ENCODE results near the gene REEP1. TPM values are rescaled to one million over a fixed set of nuclear protein-coding genes. Genes with fewer than 3 reads are reported as not detected.
"Not testable (repeated sequence)": the region's sequence is repeated elsewhere in the genome, so short reads cannot be mapped to it uniquely, and the experiment has no call there.

The REEP1 gene
- total RNA-seq, 1 donor from 2014 or later: 0.26 TPM

DNA sequence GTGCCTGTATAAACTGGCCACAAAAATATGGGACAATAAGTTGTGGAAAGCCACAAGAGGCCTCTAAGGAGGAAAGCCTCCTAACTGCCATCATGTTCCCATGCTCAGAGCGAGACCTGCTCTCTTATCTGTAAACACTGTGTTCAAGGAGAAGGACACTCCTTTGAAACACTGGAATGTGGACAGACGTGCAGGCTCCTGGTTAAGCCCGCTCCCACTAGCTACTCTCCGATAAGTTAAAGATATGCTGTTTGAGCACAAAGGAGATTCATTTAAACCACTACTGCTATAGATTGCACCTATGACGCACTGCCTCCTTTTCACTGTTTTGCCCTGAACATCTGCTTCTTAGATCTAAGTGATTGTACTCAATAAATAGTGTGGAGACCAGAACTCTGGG lies 92.2 kb downstream of the REEP1 start:
- not testable (repeated sequence) for DNase-seq (ENCODE audit: low read depth, low spot score)

GRCh38 chr2:86244781-86245180 lies 92.6 kb downstream of the REEP1 start:
- DNase-seq (ENCODE audit: low read depth, low spot score): not testable (repeated sequence)

DNA sequence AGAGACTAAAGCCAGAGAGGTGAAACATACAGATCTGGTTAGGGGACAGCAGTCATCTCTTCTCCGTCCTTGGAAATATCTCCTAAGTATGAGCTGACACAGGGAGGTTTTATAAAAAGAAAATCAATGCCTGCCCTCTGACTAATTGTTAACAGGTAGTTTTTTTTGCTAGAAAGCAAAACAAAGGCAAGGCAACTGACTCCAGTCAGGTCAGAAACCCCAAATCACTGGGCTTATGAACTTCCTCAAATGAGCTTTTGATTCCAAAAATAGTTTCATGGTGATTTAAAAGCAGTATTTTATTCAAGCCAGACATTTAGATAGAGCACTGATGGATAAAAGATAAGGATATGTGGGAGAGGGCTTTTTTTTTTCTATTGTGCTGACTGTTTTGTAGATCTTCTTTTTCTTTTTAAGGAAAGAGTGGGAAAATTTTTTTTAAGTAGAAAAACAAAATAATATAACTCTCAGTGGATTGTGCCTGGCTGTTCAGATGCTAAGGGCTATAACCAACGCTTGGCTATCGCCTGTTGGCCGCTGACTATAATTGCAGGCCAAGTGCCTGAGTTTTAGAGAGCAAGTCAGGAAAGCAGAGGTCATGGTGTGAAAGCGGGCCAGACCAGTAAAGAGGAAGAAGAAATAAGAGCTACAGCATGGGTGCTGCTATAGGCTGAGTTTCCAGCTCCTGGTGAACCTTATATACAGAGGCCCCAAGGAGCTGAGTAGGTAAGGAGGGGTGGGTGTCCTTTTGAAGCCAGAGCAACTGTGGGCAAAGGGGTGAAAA lies 93.3 kb downstream of the REEP1 start:
- DNase-seq (ENCODE audit: low read depth, low spot score): no peak

GRCh38 chr2:86243272-86243671 lies 94.2 kb downstream of the REEP1 start:
- no peak for DNase-seq (ENCODE audit: low read depth, low spot score)

- no peak for DNase-seq (ENCODE audit: low read depth, low spot score)
These were observed 95.8 kb downstream of the REEP1 start for GRCh38 chr2:86241611-86242010.

DNA sequence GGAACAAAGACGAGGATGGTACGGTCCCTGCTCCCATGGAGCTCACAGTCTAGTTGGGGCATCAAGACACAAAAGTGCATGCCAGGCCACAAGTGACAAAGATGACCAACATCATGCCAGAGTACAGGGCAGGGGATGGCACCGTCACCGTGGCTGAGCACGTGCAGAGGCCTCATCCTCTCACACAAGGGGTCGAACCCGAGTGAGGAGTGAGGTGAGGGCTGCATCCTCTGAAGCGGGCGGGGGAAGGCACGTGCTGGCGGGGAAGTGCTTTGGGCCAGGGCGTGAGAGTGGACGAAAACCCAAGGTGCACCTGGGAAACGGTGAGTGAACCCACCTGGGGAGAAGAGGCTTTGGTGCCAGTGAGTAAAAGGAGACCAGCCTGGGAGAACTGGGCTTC lies 97.2 kb downstream of the REEP1 start:
- DNase-seq (ENCODE audit: low read depth, low spot score): no peak

DNA sequence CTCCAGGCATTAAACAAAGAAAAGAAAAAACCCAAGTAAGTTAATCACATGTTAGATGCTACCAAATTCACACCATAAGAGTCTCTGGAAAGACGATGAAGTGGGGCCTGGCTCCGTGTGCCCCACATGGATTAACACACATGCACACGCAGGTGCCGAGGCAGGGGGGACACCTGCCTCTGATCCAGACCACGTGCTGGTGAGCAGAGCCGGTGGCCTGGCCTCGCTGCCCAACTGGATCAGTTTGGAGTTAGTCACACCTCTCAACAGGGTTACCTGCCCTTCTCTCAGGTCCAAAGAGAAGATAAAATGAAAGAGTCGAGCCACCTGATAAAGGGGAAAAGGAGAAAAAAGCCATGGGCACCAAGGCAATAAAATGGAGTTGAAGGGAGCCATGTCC lies 97.7 kb downstream of the REEP1 start:
- no peak for DNase-seq (ENCODE audit: low read depth, low spot score)

GRCh38 chr2:86239326-86239725 lies 98.1 kb downstream of the REEP1 start:
- DNase-seq (ENCODE audit: low read depth, low spot score): no peak

GRCh38 chr2:86238354-86238753 lies 99.1 kb downstream of the REEP1 start:
- DNase-seq (ENCODE audit: low read depth, low spot score): no peak

DNA sequence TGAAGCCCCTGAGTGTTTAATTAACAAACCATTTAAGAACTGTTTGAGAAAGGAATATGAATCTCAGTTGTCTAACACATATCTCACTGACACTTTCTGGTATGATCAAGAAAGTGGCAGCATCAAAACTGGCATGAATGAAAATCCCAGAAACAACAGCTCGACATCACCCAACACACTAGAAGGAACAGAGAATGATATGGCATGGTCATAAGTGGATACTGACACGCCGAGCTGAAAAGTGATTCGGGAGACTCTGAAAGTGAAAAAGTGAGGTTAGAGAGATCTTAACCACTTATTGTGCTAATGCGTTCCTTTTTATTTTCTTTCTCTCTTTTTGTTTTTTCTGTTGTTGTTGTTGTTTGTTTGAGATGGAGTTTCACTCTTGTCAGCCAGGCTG lies 100.3 kb downstream of the REEP1 start:
- DNase-seq (ENCODE audit: low read depth, low spot score): no peak

DNA sequence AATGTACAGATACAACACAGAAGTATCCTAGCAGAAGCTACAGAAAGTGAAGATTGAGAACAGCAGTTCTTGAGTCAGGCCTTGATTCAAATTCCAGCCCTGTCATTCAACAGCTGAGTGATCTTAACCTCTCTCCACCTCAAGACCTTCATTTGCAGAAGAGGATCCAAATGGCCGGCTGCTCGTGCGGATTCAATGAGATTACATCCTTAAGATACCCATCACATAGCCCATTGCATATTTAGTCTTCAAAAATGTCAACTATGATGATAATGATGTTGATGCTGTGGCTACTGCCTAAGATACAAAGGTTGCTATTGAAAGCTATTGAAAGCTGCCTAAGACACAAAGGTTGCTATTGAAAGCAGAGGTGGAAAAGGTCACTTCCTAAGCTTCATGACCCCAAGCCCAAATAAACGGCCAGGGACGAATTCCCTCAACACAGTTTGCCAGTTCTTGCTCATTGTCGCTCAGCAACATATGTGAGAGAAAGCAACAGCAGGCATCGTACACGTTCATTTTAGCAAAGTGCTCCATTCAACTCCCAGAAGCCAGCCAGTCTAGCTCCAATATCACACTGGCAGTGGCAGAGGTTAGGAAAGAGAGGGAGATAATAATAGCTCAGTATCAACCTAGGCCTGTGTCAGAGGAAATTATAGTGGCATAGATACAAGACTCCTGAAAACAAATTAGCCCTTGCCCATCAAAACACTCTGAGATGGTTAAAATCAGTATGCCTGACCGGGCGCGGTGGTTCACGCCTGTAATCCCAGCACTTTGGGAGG lies 102.0 kb downstream of the REEP1 start:
- DNase-seq (ENCODE audit: low read depth, low spot score): no peak

- no peak for DNase-seq (ENCODE audit: low read depth, low spot score)
These were observed 102.8 kb downstream of the REEP1 start for GRCh38 chr2:86234563-86235131.

DNA sequence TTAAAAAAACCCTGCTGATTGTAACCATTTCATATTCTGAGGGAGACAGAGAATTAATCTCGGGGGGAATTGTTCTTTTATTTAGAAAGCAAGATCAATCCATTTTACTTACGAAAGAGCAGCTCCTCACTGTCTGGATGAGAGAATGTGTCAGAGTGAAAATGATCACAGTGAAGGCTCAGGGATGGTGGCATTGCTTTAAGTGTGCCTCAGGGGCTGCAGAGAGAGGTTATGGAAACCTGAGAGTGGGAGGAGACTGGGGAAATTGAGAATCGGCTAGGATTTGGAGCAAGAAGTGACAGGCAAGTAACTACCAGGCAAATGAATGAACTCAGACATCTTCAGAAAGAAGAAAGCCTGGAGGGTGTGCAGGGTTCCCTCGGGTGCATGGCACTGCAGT lies 104.0 kb downstream of the REEP1 start:
- no peak for DNase-seq (ENCODE audit: low read depth, low spot score)

GRCh38 chr2:86232910-86233309 lies 104.5 kb downstream of the REEP1 start:
- no peak for DNase-seq (ENCODE audit: low read depth, low spot score)

- no peak for DNase-seq (ENCODE audit: low read depth, low spot score)
These were observed 105.0 kb downstream of the REEP1 start for GRCh38 chr2:86232373-86232784.

DNA sequence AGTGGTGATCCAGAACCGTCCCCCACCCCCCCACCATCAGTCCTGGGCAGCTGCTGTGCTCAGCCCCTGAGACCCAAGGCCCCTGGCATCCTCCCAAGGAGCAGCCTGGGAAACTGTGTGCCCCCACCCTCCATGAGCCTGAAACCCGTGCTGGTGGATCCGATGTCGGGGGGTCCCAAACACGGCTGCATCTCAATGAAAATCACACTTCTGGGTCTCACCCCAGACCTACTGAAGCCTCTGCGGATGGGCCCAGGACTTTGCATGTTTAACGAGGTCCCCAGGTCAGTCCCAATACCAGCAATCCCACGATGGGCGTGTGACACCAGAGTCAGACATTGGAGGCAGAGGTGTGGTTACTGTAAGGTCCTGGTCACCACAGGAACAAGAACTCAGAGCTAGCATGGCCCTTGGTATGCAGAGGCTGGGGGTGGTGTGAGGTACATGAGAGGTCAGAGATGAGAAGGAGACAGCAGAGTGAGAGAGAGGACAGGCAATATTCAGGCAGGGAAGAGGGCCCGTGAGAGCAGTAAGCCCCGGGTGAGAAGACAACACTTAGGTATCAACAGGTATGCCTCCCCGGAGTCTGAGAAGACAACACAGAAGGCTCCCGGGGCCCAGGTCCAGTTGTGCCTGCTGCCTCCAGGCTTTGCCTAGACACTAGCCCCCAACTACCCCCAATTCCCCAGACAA lies 105.6 kb downstream of the REEP1 start:
- DNase-seq (ENCODE audit: low read depth, low spot score): no peak

DNA sequence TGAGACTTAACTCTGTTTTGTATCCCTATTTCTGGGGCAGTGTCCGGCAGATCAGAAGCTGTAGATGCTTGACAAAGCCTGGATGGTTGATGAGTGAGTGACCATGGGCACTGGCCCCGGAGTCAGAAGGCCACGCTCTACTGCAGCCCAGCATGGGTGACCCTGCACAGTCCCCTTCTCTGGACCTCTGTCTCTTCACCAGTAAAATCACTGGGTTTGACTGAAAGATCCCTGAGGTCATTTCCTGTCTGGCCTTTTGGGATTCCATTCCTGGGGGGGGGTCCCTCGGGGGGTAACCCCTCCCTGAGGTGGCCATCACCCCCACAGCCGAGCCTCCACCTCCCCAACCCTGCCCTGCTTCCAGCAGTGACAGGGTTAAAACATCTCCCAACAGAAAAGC lies 106.5 kb downstream of the REEP1 start:
- DNase-seq (ENCODE audit: low read depth, low spot score): no peak

DNA sequence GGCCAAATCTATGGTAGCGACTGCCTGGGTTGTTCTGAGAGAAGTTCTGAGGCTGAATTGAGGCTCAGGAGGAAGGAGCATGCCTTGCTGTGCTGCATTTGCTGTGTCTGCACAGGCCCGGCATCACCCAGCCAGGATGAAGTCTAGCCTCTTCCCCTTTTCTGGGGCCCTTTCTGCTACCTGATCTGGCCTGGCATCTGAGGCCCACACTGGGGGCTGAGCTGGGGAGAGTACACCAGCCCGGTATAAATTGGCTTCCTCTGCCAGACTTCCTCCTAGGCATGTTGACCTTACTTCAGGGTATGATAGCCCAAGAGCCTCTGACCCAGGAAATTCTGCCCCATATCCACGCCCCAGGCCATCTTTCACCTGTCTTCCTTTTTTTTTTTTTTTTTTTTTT lies 108.2 kb downstream of the REEP1 start:
- DNase-seq (ENCODE audit: low read depth, low spot score): no peak

DNA sequence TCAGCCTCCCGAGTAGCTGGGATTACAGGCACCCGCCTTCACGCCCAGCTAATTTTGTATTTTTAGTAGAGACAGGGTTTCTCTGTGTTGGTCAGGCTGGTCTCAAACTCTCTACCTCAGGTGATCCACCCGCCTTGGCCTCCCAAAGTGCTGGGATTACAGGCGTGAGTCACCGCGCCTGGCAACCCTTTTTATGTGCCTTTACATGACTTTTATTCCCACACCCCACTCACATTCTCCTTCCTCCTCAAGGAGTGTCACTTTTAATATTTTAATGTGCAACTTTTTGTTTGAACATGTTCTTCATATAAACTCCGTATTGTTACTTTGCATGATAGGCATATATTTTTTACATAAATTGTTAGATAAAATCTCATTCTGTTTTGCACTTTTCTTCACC lies 108.9 kb downstream of the REEP1 start:
- DNase-seq (ENCODE audit: low read depth, low spot score): not testable (repeated sequence)

DNA sequence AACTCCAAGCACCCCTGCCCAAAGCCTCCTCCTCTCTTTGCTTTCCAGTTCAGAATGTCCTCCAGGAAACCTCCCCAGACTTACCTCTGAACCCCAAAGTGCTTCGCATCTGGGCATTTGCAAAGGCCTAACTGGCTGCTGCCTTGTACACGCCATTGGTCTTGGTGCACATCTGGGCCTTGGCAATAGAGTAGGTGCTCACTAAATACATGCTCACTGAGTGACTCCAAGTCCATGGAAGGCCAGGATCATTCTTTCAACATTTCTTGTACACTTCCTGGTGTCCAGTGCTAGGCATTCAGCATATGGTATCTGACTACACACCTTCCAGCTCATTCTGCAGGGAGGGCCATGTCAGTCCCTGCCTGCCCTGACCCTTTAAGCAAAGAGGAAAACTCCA lies 109.7 kb downstream of the REEP1 start:
- no peak for DNase-seq (ENCODE audit: low read depth, low spot score)

DNA sequence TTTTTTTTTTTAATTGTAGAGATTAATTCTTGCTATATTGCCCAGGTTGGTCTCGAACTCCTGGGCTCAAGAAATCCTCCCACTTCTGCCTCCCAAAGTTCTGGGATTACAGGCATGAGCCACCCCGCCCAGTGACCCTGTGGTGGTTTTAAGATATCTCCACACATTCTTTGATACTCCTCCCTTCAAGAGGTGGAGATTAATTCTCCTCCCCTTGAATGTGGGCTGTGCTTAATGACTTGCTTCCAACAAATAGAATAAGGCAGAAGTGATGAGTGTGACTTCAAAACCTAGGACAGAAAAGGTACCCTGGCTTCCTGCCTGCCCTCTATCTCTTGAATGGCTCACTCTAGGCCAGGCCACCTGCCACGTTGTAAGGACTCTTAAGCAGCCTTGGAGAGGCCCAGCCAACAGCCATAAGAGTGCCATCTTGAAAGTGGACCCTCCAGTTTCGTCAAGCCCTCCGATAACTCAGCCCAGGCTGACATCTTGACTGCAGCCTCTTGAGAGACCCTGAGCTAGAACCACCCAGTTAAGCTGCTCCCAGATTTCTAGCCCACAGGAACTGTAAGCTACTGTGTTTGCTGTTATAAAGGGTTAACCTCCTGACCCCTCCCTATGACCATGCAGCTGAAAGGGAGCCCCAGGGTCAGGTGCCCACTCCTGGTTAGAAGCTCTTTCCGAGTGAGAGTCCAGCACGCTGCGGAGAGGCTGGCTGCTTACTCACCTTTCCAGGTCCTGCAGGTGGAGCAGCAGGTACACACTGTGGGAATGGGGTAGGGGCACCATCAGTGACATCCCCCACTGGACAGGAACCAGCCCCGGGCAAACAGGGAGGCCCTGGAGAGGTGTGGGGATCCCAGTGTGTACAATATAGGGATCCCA lies 110.5 kb downstream of the REEP1 start:
- DNase-seq (ENCODE audit: low read depth, low spot score): no peak

All from pulmonary artery endothelial cell (primary cell).